GM10248 (cell line): ENCODE results near the gene ZNF525.

Source experiments
- CTCF ChIA-PET: fragments of 300-600 bp; sonication (Branson Sonifier 250); formaldehyde crosslinking; extraction: SDS; loops from one replicate; lab custom pipeline; 2021; ENCODE audit warnings: antibody characterized with exemption; lab: Yijun Ruan, JAX
- POLR2A ChIA-PET: fragments of 350-650 bp; sonication (Branson Sonifier 250); formaldehyde crosslinking; extraction: SDS; loops from one replicate; lab custom pipeline; 2020; ENCODE audit warnings: antibody characterized with exemption; lab: Yijun Ruan, JAX
- DNase-seq: peaks from one replicate; pipeline ENCODE4 v3.0.0; 2012; ENCODE audit errors: extremely low spot score
- CTCF ChIP-seq: IDR thresholded peaks from 2 replicates; pipeline ENCODE4 v1.5.1; 2012; ENCODE audit warnings: mild to moderate bottlenecking, low read depth; ENCODE audit errors: extremely low read depth, missing control alignments, control extremely low read depth

ZNF525 gene

DNA sequence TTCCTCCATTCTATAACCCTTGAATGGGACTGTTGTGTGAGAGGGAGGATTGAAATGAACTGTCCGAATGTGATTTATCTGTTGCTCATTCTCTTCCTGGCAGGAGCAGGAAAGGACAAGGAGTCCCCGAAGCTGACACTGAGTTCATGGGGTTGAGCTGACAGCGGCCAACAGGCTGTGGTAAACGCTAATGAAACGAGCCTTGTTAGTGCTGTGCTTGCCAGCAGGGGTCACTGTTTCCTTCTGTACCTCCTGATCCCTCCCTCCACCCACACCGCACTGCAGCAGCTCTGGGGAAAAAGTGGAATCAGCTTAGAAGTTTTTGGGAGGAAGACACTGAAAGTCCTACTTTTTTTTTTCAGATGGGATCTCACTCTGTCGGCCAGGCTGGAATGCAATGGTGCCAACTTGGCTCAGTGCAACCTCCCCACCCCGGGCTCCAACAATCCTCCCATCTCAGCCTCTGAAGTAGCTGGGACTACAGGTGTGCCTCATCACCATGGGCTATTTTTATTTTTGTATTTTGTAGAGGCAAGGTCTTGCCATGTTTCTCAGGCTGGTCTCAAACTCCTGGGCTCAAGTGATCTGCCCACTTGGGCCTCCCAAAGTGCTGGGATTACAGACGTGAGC is 59.6 kb downstream of the ZNF525 start:
- TF ChIP-seq CTCF, result peak; percentile 56
- DNase-seq, result peak; percentile 44
- ChIA-PET CTCF (interaction anchor here (1.0 to 1.5 kb wide), 9 partner anchors 8 to 605 kb away, joined by 3 to 6 read pairs (median 4); no protein-coding TSS in a partner anchor), POLR2A (no interaction called here)

- no peak for TF ChIP-seq CTCF
- DNase-seq, result peak; percentile 95
- CTCF ChIA-PET, result no interaction called here
- POLR2A ChIA-PET, result no interaction called here
Measured at GRCh38 chr19:53431399-53432087, 66.0 kb downstream of the ZNF525 start, which contains the start of gene ZNF761. Gene ZNF761 (plus strand): TSS chr19:53431984. CDS start chr19:53447269, 15,285 bp downstream.

DNA sequence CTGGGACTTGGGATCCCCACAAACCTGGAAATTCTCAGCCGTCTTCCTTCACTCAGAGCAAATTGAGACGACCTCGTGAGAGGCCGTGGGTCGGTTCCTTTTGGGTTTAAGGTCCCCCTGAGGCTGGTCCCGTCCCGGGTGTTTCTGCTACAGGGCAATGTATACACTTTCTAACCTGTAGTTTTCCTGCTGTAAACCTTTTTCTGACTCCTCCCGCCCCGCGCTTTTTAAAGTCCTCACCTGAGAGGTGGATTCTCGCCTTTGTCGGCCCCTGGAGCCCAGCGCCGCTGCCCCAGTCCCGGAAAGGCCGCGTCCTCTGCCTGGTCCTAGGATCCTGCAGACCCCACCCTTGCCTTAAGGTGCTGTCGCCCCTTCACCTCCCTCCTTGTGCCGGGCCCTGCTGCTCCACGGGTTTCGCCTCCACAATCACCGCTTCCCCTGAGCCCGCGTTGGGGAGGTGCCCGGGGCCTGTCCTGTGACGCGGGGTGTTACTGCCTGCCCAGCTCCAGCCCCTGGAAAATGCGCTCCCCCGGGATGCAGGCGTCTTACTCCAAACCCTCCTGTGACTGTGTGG is 66.7 kb downstream of the ZNF525 start:
- peak; percentile 17 for DNase-seq
- TF ChIP-seq CTCF, result no peak
- POLR2A ChIA-PET, result no interaction called here
- CTCF ChIA-PET, result no interaction called here
